Heart left ventricle (tissue), 16 donors: ENCODE results near the gene CMIP. TPM values are rescaled to one million over a fixed set of nuclear protein-coding genes. Genes with fewer than 3 reads are reported as not detected.
A peak's percentile ranks its signal among the peaks of the same experiment; 100 is the strongest.

Experiments used
- ATAC-seq, 4 donors: fragments of 200-7000 bp; cut with Tn5 transposase; one replicate each; pipeline ENCODE4 v1.9.1; 2020 to 2022; ENCODE audit warnings: moderate library complexity in 4 of 4, mild to moderate bottlenecking in 3 of 4, moderate number of reproducible peaks in 1 of 4
- DNase-seq, 5 donors: peaks; one replicate each; pipeline ENCODE4 v3.0.0-alpha.2; 2020
- H3K27ac ChIP-seq, 12 donors: fragments of 200-600 bp; sonication (generic) in 4 of 12; one replicate each; pipeline versions ENCODE4 v1.5.0 to v1.8.0; 2016 to 2022; ENCODE audit warnings: mild to moderate bottlenecking in 2 of 12
- H3K27me3 ChIP-seq, 9 donors: fragments of 200-600 bp; sonication (generic) in 2 of 9; one replicate each; pipeline versions ENCODE4 v1.5.1 to v1.8.0; 2016 to 2022; ENCODE audit warnings: mild to moderate bottlenecking in 3 of 9
- H3K36me3 ChIP-seq, 9 donors: fragments of 200-600 bp; sonication (generic) in 2 of 9; one replicate each; pipeline versions ENCODE4 v1.5.0 to v1.8.0; 2018 to 2022; ENCODE audit warnings: mild to moderate bottlenecking in 2 of 9
- H3K4me1 ChIP-seq, 12 donors: fragments of 200-600 bp; sonication (generic) in 4 of 12; one replicate each; pipeline versions ENCODE4 v1.5.0 to v1.8.0; 2016 to 2022; ENCODE audit warnings: mild to moderate bottlenecking in 3 of 12
- H3K4me3 ChIP-seq, 12 donors: fragments of 200-600 bp; sonication (generic) in 4 of 12; one replicate each; pipeline versions ENCODE4 v1.5.0 to v1.8.0; 2017 to 2022; ENCODE audit warnings: mild to moderate bottlenecking in 9 of 12, moderate library complexity in 4 of 12
- H3K9me3 ChIP-seq, 12 donors: fragments of 200-600 bp; sonication (generic) in 4 of 12; one replicate each; pipeline versions ENCODE4 v1.5.0 to v1.8.0; 2016 to 2022; ENCODE audit warnings: mild to moderate bottlenecking in 1 of 12
- CTCF ChIP-seq, 12 donors: fragments of 200-600 bp; sonication (generic) in 4 of 12; IDR thresholded peaks; one replicate each; pipeline versions ENCODE4 v1.5.0 to v1.8.0; 2018 to 2022; ENCODE audit warnings: antibody characterized with exemption in 12 of 12, mild to moderate bottlenecking in 5 of 12
- POLR2A ChIP-seq, 2 donors: fragments of 450-650 bp; IDR thresholded peaks; one replicate each; pipeline ENCODE4 v1.6.1; 2017; ENCODE audit warnings: antibody characterized with exemption in 2 of 2, mild to moderate bottlenecking in 2 of 2, moderate library complexity in 2 of 2
- WGBS, 4 donors: extraction: QIAGEN DNeasy Blood & Tissue Kit in 2 of 4; methylation state at CpG; one replicate each; pipeline versions ENCODE4 v1.1.5 to v1.1.7; 2013 to 2018; 5-methylcytosine and 5-hydroxymethylcytosine counted together
- intact Hi-C, 10 donors: fragments of 100-400 bp; cut with DNase I; formaldehyde crosslinking; loops; one replicate each; pipeline versions ENCODE4 v1.11.1 to v1.14.2; 2022
- polyA plus RNA-seq, 2 donors: library from polyadenylated mRNA; stranded (reverse); fragments of 200-250 nt; gene quantifications; one replicate each; pipeline ENCODE4 v1.2.3, GENCODE V29; 2013
- total RNA-seq, 9 donors: library from RNA; depleted of rRNA in 2 of 9; stranded (reverse); fragments of >200 nt in 2 of 9; fragmentation: NEBNext Ultra II Directional in 3 of 9; extraction: Animal tissue kit (Norgen Biotek cat#: 25700) in 3 of 9; gene quantifications; one replicate each; pipeline versions ENCODE4 v1.1.0 to v1.2.4, GENCODE V29; 2016 to 2023
- donor health status: ischemic (EF 13 %, LVEDD 7.1; RV severe dilation, severe dysfunction).
- donor health status: healthy with polysubstance abuse.
- donor health status: DM: no; HTN: yes; CAD: no.
- donor health status: DM: no; HTN: no; CAD: no.
- donor health status: ischemic (EF 25% LVEDD 6.9; RV normal size, moderate dysfunction).
- donor health status: ischemic (EF 25% LVEDD 5.7; RV mildly dilated, moderate dysfunction).
- donor health status: healthy.
- donor health status: DM: yes; HTN: yes; CAD: no.
- donor health status: ischemic (EF 35%, LVEDD 5.7; RV mildly dilated, moderate dysfunction).
- donor health status: nonischemic (EF 11% LVEDD 7.7; RV severe dilation, severe dysfunction).
- donor health status: DM: yes; HTN: yes; CAD: no.
- donor health status: PGD.
- donor health status: ischemic (EF 29% LVEDD 5.4; RV normal size, mild dysfunction).
- donor health status: nonischemic (EF 23%, LVEDD 6.1; RV moderate dilation, normal function).

The CMIP gene
- total and polyA plus RNA-seq, 11 donors = 4.1 to 48.8 (median 10.6) TPM

GRCh38 chr16:81713796-81714195, 269.2 kb downstream of the CMIP start:
- ATAC-seq = no peak
- peaks cover 0 to 14% (median 2%) of the 10 kb centered on the region in 9 donors for H3K36me3 ChIP-seq
- WGBS, 4 donors = 91 to 94% (median 93%) methylated on average over 11 of the region's 11 CpGs
- DNase-seq = no peak
- no peak overlapping the region for H3K27ac ChIP-seq
- TF ChIP-seq CTCF (IDR thresholded peaks at IDR 0.05) (no peak), POLR2A (IDR thresholded peaks at IDR 0.05) (no peak)
- H3K27me3 ChIP-seq = no peaks in the 10 kb centered on the region
- H3K4me3 ChIP-seq = no peak overlapping the region
- H3K9me3 ChIP-seq = no peaks in the 10 kb centered on the region
- peaks cover 0 to 22% (median 0%) of the 10 kb centered on the region in 12 donors for H3K4me1 ChIP-seq
- intact Hi-C loops = loop anchor here in 1 of 10 donors (10.0 kb wide), 1 partner anchor 219 kb away; no protein-coding TSS in a partner anchor

DNA sequence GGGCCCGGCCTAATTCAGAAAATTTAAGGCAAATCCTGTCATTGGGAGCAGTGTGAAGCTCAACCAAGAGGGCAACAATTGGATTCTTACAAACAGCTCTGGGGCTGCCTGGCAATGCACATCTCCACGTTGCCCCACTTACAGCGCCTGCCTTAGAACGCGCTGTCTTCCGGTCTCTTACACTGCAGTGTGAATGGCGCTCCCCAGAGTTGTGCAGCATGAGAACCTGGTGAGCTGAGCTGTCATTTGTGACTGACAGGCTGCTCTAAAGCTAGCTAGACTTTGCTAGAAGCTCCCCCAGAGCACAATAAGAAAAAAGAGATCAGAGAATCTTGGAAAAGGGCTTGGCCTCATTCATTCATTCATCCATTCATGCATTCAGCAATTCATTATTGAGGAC, 270.0 kb downstream of the CMIP start:
- DNase-seq (no peak), ATAC-seq (no peak)
- no peak overlapping the region for H3K4me3 ChIP-seq
- whole genome bisulfite sequencing, 4 donors = 92 to 95% (median 93%) methylated on average over 7 of the region's 7 CpGs
- no peak overlapping the region for H3K27ac ChIP-seq
- intact Hi-C loops = loop anchor here in 1 of 10 donors (10.0 kb wide), 1 partner anchor 220 kb away; no protein-coding TSS in a partner anchor
- H3K9me3 ChIP-seq = no peaks in the 10 kb centered on the region
- TF ChIP-seq CTCF (IDR thresholded peaks at IDR 0.05) (no peak), POLR2A (IDR thresholded peaks at IDR 0.05) (no peak)
- peaks cover 0 to 6% (median under 1%) of the 10 kb centered on the region in 9 donors for H3K36me3 ChIP-seq
- H3K4me1 ChIP-seq = peaks cover 0 to 25% (median 0%) of the 10 kb centered on the region in 12 donors
- no peaks in the 10 kb centered on the region for H3K27me3 ChIP-seq

GRCh38 chr16:81715358-81716196, 271.0 kb downstream of the CMIP start:
- 63 to 66% (median 64%) methylated on average over 11 of the region's 11 CpGs for WGBS, 4 donors
- peaks cover 0 to 25% (median 0%) of the 10 kb centered on the region in 12 donors for H3K4me1 ChIP-seq
- no peak overlapping the region for H3K4me3 ChIP-seq
- DNase-seq (no peak), ATAC-seq (no peak)
- no peaks in the 10 kb centered on the region for H3K36me3 ChIP-seq
- H3K27ac ChIP-seq = peak overlapping the region in 2 of 12 donors; percentile 30 to 50
- TF ChIP-seq CTCF (IDR thresholded peaks at IDR 0.05) = no peak
- TF ChIP-seq POLR2A (IDR thresholded peaks at IDR 0.05) = no peak
- no peaks in the 10 kb centered on the region for H3K9me3 ChIP-seq
- intact Hi-C loops = loop anchor here in 1 of 10 donors (10.0 kb wide), 1 partner anchor 221 kb away; no protein-coding TSS in a partner anchor
- H3K27me3 ChIP-seq = no peaks in the 10 kb centered on the region

DNA sequence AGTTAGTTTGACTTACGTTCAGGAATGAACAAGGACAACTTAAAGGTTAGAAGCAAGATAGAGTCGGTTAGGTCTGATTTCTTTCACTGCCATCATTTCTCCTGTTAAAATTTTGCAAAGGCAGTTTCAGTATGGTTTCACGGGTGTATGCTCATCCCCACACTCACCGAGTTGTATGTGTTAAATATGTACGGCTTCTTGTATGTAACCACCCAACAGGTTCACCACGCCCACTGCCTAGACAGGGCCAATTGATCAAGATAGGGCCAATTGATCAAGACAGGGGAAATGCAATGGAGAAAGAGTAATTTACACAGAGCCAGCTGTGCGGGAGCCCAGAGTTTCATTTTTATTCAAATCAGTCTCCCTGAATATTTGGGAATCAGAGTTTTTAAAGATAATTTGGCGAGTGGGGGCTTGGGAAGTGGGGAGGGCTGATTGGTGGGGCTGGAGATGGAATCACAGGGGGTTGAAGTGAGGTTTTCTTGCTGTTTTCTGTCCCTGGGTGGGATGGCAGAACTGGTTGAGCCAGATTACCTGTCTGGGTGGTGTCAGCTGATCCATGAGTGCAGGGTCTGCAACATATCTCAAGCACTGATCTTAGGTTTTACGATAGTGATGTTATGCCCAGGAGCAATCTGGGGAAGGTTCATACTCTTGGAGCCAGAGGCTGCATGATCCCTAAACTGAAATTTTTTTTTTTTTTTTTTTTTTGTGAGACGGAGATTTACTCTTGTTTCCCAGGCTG, 272.0 kb downstream of the CMIP start:
- DNase-seq (no peak), ATAC-seq (no peak)
- Histone ChIP-seq H3K27me3 (no peaks in the 10 kb centered on the region), H3K36me3 (no peaks in the 10 kb centered on the region), H3K27ac (peak overlapping the region in 2 of 12 donors; percentile 27 to 30), H3K4me1 (peaks cover 0 to 25% (median 0%) of the 10 kb centered on the region in 12 donors), H3K4me3 (no peak overlapping the region), H3K9me3 (peaks cover 0 to 8% (median 0%) of the 10 kb centered on the region in 12 donors)
- WGBS, 4 donors = 86 to 90% (median 89%) methylated on average over 10 of the region's 10 CpGs
- intact Hi-C loops = loop anchor here in 1 of 10 donors (10.0 kb wide), 1 partner anchor 222 kb away; no protein-coding TSS in a partner anchor
- TF ChIP-seq POLR2A (IDR thresholded peaks at IDR 0.05) (no peak), CTCF (IDR thresholded peaks at IDR 0.05) (no peak)
